ENCODE results near the gene CBX6.
"Not testable (repeated sequence)": the region's sequence is repeated elsewhere in the genome, so short reads cannot be mapped to it uniquely, and the experiment has no call there.

The CBX6 gene

DNA sequence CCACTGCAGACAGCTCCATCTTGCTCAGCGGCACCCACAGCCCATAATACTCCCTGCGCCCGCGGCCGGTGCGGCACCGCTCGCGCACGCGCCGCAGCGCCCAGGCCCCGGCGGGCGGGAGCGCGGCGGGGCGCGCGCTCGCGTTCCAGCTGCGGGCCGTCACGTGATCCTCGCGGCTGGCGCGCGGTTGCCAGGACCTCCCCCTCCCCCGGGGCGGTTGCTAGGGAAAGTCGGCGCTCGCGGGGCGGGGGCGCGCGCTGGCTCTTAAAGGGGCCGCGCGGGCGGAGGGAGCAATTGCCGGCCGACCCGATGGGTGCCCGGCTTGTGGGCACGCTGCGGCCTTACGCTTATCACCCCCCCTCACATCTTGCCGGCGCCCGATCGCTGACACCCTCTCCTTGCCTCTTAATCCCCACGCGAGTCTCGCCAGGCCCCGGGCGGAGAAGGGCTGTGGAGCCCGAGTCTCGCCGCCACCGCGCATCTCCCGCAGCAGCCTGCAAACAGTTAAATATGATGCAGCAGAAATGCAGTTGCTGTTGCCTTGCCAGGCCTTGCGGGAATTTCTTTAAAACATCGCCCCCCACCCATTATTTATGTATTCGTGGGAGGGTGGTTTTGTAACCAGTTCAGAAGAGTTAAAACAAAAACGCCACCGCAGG is at the start of gene CBX6:
TSS of gene CBX6 (minus strand) at position 45 of the 659 bp plus-strand sequence. CDS start at position 19, 26 bp downstream.
- peak; percentile 58 for DNase-seq

DNA sequence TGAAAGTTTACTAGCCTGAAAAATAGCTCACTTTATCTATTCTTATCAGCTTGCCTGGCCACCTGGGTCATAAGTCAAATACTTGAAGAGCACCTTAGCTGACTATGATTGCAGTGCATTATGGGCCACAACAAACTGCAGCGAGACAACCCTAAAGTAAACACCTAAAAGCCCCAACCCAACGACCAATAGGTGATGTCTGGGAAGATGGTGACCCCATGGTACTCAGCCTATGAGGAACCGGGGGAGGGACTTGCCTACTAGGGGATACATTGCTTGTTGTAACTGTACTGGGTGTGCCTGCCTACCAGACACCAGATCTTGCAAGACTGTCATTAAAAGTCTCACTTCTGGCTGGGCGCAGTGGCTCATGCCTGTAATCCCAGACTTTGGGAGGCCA is 49.8 kb upstream of the CBX6 start:
- DNase-seq = no peak

- no peak for DNase-seq
Observed at GRCh38 chr22:38921120-38921519, 49.1 kb upstream of the CBX6 start.

GRCh38 chr22:38919631-38920190 is 47.7 kb upstream of the CBX6 start:
- DNase-seq = no peak

DNA sequence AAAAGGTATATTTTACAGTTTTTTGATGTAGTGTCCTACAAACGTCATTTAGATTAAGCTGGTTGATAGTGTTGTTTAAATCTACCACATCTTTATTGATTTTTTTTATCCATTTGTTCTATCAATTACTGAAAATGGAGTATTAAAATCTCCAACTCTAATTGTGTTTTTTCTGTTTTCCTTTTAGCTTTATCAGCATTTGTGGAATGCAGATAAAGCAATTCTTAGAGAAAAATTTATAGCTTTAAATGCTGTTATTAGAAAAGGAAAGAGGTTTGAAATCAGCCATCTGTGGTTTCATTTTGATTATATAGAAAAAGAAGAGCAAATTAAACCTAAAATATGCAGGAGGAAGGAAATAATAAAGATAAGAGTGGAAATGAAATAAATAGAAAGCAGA is 39.4 kb upstream of the CBX6 start:
- DNase-seq = no peak

DNA sequence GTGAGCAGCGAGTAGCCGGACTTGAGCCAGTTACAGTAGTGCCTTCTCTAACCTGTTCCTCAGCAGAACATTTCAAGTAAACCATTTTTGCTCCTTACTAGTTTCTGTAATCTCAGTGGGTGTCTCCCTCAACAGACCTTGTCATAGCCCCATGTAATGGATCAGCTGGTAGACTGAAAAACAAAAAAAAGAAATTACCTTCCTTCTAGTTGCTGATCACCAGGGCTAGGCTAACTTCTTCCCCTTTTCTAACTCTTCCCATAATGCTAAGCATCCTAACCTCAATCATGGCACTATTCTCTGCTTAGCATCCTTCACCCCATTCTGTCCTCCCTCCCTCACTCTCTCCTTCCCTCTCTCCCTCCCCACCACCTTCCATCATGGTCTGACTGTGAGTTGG is 35.8 kb upstream of the CBX6 start:
- no peak for DNase-seq

GRCh38 chr22:38906052-38906451 is 34.0 kb upstream of the CBX6 start:
- DNase-seq = no peak

GRCh38 chr22:38904052-38904617 is 32.1 kb upstream of the CBX6 start:
- DNase-seq = not testable (repeated sequence)

DNA sequence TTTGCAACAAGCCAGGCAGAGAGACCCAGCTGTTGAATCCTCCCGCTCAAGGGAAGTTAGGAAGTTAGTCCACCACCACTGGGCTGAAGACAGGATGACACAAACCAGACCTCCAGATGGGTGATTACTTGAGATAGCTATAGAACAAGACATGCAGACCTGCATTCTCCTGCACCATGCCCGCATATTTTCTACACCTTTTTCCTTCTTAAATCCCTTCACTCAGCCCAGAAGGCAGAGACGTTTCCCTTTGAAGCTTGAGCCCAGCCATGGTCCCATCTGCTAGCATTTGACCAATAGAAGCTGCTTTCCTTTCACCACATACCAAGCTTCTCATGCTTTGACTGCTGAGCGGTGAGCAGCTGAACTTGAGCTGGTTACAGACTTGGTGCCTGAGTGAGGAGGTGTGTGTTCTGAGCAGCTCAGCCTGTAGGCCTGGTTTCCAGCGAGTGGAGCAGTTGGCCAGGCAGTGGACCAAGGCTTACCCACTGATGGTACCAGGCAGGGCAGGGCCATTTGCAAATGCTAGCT is 29.2 kb upstream of the CBX6 start:
- DNase-seq = no peak

DNA sequence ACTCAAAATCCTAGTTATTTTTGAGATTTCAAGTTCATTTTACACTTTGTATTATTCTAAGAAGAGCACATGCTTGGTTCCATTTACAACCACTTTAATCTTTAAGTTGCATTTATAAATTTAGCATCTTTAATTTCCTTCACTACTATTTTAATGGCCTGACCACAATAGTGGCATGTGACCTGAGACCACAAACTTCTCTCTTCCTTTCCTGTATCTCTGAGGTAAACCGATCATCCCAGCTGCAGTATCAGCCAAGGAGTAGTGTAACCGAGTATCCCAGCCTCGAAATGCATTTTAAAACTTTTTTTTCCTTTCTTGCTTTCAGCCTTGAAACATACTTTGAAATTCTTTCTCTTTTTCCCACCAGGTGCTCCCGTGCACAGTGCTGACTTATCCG is 28.7 kb upstream of the CBX6 start:
- no peak for DNase-seq

DNA sequence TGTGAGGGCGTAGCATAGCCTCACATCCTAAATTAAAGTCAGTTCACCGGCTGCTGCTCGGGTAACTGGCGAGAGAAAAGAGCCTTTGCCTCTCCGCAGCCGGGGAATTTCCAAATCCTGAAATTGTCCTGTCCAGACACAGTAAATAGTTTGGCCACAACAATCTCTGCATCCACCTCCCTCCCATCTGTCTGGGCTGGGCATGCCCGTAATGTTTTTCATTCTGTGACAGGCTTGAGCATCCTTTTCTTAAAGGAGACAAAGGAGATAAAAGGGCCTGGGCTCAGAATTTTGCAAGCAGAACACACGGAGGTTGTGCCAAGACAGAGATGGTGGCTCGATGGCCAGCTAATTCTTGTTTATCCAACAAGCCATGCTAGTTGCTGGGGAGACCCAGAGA is 19.2 kb upstream of the CBX6 start:
- no peak for DNase-seq

- DNase-seq = no peak
Observed at GRCh38 chr22:38890377-38890776, 18.4 kb upstream of the CBX6 start.

GRCh38 chr22:38886333-38886732 is 14.3 kb upstream of the CBX6 start:
- DNase-seq = no peak

GRCh38 chr22:38882972-38883622 is 11.1 kb upstream of the CBX6 start:
- DNase-seq = no peak

GRCh38 chr22:38881997-38882879 is 10.2 kb upstream of the CBX6 start:
- no peak for DNase-seq

- DNase-seq = no peak
Observed at GRCh38 chr22:38881464-38881871, 9.5 kb upstream of the CBX6 start.

DNA sequence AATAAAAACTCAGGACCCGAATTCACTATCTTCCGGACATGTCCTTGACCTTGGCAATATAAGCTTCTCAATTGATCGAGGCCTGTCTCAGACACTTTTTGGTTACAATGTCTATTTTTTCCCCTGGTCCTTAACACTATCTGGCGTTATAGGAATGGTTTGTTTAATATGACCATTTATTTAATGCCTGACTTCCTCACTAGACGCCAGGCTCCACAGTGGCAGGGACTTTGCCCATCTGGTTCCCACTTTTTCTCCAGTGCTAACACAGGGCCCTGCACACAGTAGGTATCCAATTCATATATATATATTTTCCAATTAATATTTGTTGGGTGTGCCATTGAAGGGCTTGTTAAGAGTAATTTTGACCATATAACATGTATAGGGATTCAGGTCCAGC is 7.9 kb upstream of the CBX6 start:
- DNase-seq = no peak

GRCh38 chr22:38879108-38879729 is 7.2 kb upstream of the CBX6 start:
- DNase-seq = no peak

GRCh38 chr22:38878001-38878400 is 6.0 kb upstream of the CBX6 start:
- DNase-seq = no peak

- DNase-seq = no peak
Observed at GRCh38 chr22:38874529-38875222, 2.7 kb upstream of the CBX6 start.
